Fibroblast of skin of right quadriceps (primary cell): Measurements from ENCODE around the gene ZNF518B.
"Not testable (repeated sequence)": the region's sequence is repeated elsewhere in the genome, so short reads cannot be mapped to it uniquely, and the experiment has no call there.

Experiments used
- DNase-seq: peaks from one replicate; pipeline ENCODE4 v3.0.0-alpha.2; 2013

ZNF518B gene

DNA sequence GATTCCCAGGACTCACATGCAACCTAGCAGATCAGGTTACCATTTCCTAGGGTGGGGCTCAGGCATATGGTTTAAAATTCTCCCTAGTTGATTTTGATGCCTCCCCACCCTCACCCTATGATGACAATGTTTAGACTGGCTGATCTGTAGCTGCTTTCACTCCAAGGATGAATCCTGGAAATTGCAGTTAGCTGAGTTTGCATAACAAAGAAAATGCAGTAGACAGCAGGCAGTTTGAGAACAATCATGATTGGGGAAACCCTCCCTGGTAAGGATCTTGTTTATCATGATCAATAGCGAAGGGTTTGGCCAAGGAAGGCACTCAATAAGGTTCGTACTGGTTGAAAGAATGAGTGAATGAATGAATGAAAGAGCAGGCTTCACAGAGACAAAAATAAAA, 2.1 kb downstream of the ZNF518B start:
- DNase-seq, result no peak

DNA sequence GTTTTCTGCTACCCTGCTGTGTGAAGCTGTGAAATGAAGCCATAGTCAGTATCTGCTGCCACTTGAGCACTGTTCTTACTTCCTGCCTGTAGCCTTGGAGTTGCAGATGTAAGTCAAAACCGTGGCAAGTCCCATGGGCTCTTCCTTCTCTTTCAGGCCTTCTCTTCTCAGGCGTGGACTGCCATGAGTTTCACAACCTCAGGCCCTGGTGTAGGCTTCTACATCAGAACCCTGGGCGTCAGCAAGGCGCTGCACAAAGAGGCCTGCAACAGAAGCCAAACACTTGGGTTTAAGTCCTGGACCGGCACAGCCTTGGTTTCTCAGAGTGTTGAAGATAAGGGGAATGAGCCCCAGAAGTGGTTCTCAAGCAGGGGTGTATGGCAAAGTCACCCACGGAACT, 2.5 kb downstream of the ZNF518B start:
- DNase-seq, result no peak

GRCh38 chr4:10454121-10454520, 3.1 kb downstream of the ZNF518B start:
- no peak for DNase-seq

DNA sequence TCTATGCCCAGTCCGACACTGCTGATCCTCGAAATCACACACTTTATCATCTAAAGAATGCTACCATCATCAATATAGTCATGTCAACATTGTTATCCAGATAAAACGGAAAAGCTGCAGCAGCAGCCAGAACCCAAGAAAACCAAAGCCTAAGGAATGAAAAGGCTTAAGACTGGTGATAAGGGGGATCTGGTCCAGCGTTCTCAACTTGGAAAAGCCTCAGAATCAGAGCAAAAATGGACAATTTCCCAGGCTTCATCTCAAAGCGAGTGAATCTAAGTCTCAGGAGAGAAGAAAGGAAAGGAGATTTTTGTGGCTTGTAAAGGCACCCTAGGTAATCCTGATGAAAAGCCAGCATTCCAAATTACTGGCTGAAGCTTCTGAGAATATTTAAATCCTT, 8.2 kb downstream of the ZNF518B start:
- DNase-seq, result no peak

DNA sequence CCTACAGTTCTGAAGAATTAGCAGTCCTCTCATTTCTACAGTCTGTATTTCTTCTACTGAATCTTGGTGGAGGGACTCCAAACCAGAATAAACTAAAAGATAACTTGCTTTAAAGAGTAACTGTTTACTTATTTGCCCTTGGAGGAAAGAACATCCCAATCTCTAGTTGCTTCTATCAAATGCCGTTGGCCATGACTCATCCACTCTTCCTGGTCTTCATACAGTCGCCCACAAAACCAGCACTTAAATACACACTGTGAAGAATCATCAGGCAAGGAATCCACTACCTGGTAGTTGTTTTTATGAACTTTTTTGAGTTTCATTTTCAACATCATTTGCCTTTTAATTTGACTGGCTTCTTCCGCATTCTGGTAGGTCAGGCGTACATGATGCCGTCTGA, 14.2 kb downstream of the ZNF518B start:
- no peak for DNase-seq

DNA sequence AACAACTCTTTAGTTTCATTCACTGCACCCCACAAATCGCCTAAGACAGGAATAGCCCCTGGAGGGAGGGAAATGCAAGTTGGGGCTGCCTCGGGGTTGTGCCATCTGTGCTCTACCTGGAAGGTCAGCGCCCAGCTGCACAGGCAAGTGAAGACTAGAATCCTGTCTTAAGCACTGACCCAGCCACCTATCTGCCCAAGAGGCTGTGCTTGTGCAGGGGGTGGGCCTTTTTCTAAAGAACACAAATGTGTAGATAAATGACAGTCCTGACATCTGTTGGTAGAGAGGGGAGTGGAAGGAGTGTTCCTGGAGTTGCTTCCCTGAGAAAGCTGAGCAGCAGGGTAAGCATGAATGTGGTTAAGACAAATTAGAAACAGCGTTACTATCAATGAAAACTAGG, 15.7 kb downstream of the ZNF518B start:
- no peak for DNase-seq

GRCh38 chr4:10438924-10439323, 18.3 kb downstream of the ZNF518B start:
- DNase-seq, result no peak

DNA sequence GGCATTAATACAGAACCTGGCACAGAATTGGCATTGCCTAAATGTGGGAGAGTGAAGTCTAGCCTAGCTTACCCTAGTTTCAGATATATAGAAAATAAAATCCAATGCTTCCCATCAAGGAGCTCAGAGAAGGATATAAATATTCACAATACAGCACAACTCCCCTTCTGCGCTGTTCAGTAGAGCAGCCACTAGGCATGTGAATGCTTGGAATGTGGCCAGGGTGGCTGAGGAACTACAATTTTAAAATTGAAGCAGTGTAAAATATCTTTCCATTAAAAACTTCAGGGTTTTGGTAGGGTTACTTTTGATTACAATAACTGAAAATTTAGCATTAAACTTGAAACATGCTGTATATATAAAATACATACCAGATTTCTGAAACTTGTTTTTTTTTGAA, 19.5 kb downstream of the ZNF518B start:
- DNase-seq, result no peak

GRCh38 chr4:10427680-10428079, 29.5 kb downstream of the ZNF518B start:
- DNase-seq, result not testable (repeated sequence)

DNA sequence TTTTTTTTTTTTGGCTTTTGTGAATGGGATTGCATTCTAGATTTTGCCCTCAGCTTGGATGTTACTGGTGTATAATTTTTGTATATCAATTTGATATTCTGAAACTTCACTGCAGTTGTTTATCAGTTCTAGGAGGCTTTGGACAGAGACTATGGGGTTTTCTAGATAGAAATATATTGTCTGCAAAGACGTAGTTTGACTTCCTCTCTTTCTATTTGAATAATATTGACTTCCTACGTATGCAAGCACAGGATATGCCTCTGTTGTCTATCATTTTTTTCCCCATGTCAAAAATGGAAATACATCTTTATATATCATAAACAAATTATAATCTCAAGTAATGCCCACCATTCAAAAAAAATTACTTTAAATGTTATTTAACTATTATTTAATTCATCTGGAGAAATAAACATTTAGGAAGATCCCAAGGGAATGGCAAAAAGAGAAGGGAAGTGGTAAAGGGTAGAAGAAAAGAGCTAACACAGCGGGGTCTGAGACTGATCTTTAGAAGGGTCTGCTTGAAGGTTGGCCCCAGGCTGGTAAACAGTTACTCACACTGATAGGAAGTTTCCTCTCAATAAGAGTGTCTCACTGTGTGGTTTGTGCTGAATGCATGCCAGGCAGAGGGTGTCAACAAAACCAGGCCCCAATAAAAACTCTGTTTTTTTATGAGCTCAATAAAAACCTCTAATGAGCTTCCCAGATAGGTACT, 35.7 kb downstream of the ZNF518B start:
- no peak for DNase-seq

DNA sequence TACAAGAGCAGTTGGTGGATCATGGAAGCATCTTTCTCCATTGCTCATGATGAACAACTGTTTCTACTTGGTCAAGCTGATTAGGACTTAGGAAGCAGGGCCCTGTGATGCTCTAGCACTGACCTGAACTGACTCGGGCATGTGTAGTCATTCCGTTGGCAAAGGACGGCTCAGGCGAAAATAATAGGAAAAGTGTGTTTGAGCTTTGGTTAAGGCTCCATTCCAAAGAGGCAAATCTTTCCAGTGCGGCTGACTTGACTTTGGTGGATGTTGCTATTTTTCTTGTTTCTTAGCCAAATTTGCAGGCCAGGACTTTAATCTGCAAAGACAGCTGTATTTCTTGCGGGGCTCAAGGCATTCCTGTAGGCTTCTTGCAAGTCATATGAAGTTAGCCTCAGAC, 39.5 kb downstream of the ZNF518B start:
- no peak for DNase-seq

DNA sequence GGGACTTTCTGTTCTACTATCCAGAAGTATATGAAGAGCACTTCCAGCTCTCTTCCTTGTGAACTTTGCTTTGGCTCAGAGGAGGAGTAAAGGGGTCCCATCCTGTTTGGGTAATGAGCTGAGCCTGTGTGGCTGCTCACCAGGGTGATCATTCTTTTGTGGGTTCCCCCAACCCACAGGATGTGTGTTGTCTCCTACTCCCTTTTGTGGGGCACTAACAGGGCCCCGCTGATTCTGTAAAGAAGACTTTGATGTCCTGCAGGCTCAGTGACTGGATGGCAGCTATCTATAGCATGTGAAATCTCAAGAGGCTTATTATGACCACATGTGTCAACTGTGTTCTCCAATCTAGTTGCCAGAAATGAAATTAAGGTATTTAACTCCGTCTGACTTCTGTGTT, 40.8 kb downstream of the ZNF518B start:
- DNase-seq, result no peak

DNA sequence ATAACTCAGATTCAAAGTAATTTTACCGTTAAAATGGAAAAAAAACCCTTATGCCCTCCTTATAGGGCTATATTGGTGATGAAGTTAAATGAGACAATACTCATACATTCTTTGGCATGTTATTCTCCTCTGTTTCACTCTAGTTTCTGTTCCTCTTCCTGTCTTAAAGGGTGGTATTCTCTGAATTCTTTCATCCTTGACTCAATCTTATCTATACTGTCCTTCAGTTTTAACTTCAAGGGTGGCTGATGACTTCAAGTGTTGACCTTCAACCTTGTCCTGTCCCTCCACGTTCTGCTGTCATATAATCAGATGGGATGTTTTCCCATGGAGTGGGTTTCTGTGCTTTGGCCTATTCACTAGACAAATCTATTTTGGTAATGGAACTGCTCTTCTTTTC, 44.0 kb downstream of the ZNF518B start:
- DNase-seq, result no peak

DNA sequence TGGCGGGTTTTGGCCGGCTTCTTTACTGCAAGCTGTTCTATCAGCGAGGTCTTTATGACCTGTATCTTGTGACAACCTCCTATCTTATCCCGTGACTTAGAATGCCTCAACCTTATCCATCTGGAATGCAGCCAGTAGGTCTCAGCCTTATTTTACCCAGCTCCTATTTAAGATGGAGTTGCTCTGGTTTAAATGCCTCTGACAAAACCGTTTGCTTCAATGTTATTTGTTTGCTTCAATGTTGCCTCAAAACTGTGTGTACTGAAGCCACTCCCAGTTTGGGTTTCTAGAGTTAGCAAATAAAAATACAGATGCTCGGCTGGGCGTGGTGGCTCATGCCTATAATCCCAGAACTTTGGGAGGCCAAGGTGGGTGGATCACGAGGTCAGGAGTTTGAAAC, 51.6 kb downstream of the ZNF518B start:
- DNase-seq, result no peak

DNA sequence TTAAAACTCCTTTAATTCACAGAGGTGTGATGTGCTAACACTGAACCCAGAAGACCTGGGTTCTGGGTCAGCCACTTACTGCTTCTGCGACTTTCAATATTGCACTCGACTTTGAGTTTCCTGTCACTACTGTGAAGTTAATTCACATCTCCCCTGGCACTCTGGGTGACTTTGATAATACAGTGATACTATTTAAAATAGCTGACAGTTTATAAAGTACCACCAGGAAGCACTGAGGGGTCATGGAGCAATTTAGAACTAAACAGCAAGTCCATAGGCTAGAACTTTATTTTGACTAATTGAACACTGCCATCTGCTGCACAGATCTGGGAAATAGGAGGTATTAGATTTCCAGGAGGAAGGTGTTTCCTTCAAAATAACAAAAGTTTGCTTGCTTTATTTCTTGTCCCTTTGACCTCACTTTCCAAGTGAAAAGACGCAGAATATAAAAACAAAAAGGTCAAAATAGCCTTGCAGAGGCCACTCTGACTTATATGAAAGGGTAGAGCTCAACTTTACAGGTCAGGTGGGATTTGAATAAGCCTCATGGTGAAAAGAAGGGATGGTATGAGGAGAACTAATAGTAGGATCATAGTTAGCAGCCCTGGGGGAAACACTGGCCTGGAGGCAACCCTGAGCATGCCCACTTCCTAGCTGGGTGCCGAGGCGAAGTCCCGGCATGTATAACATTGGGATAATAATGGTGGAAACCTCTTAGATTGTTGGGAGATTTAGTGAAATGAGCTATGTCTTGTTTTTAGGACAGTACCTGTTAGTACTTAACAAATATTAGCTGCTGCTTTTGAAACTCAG, 53.4 kb downstream of the ZNF518B start:
- DNase-seq, result peak; percentile 23

GRCh38 chr4:10395971-10396580, 61.1 kb downstream of the ZNF518B start:
- DNase-seq, result no peak
